K562 (cell line): ENCODE results near the gene ERCC1.

Source experiments
- CTCF ChIP-seq, 3 experiments: IDR thresholded peaks in 2 of 3; conservative IDR thresholded peaks in 1 of 3; 2 replicates each; pipeline ENCODE4 v1.5.1; 2011 to 2012; ENCODE audit warnings: low read length in 3 of 3, mild to moderate bottlenecking in 3 of 3, control low read depth in 2 of 3, improper control_type of control experiment in 1 of 3, inconsistent platforms in 1 of 3, low read depth in 1 of 3, mixed read lengths in 1 of 3, moderate library complexity in 1 of 3; ENCODE audit not compliant: insufficient read depth in 2 of 3
- EP300 ChIP-seq: IDR thresholded peaks from 2 replicates; pipeline ENCODE4 v1.6.1; 2012; ENCODE audit warnings: low read length, improper control_type of control experiment
- SETDB1 ChIP-seq: IDR thresholded peaks from one replicate; pipeline ENCODE4 v1.6.1; 2012; ENCODE audit warnings: low read length, control low read depth, inconsistent platforms
- ZBTB40 ChIP-seq, 2 experiments: fragments of 450-650 bp in 1 of 2; sonication (generic) in 1 of 2; formaldehyde crosslinking in 1 of 2; IDR thresholded peaks; 2 replicates each; pipeline versions ENCODE4 v1.7.1 to v1.9.0; 2016 to 2022; ENCODE audit warnings: inconsistent platforms in 1 of 2, mild to moderate bottlenecking in 1 of 2, missing genetic modification reagents in 1 of 2
- ZFPM2 ChIP-seq: fragments of 250-450 bp; sonication (Bioruptor Pico); IDR thresholded peaks from 2 replicates; pipeline ENCODE4 v1.5.1; 2022; ENCODE audit warnings: mild to moderate bottlenecking

- TF ChIP-seq EP300 (no peak), SETDB1 (no peak), CTCF (IDR thresholded peaks at IDR 0.05 in 2 of 3, conservative IDR thresholded peaks at IDR 0.05 in 1 of 3; ENCODE audit: insufficient read depth in 2 of 3, low read depth in 1 of 3, low read length in 3 of 3) (no peak), ZFPM2 (CRISPR knock-in tag) (no peak), ZBTB40 (IDR thresholded peaks at IDR 0.05) (no peak), ZBTB40 (CRISPR knock-in tag; IDR thresholded peaks at IDR 0.05) (no peak)
Observed at GRCh38 chr19:45469945-45470761, 46.4 kb upstream of the ERCC1 start.
